Measurements from ENCODE around the gene EPB41L4A.
A peak's percentile ranks its signal among the peaks of the same experiment; 100 is the strongest.
"Not testable (repeated sequence)": the region's sequence is repeated elsewhere in the genome, so short reads cannot be mapped to it uniquely, and the experiment has no call there.

EPB41L4A gene

DNA sequence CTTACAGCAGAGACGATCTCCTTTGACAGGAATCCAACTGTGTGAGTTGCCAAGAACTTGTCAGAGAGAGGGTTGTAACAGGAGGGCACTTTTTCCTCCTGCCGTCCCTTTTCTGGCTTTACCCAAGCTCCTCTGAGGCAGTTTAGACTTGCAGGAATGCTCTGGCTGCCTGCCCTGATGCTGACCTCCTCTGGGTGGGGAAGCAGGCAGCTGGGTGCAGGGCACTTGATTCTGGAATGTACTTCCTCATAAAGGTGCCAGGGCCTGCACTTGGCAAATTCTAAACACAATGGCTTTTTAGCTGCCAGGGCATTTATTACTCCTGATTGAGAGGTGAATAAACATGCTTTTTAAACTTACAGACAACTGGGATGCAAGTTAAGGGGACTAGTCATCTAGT, 190.4 kb downstream of the EPB41L4A start:
- H3K9ac ChIP-seq (ENCODE audit: low read length), result peak overlapping the region; percentile 15
- peak; percentile 4 for DNase-seq
- peaks cover 6% of the 10 kb centered on the region for H3K4me1 ChIP-seq (ENCODE audit: control insufficient read depth, insufficient read depth, low read depth, low read length)
- no peaks in the 10 kb centered on the region for H3K79me1 ChIP-seq (replicated peaks; ENCODE audit: low read length, poor library complexity, severe bottlenecking)
- H4K91ac ChIP-seq (ENCODE audit: low read length), result no peak overlapping the region
- no peak overlapping the region for H3K18ac ChIP-seq (ENCODE audit: low read depth in 1 of 2, low read length in 2 of 2)
- H3K27ac ChIP-seq (ENCODE audit: low read length, poor library complexity, severe bottlenecking), result peak overlapping the region; percentile 46
- no peak overlapping the region for H4K8ac ChIP-seq (ENCODE audit: low read length)
- H3K23ac ChIP-seq (ENCODE audit: low read length in 2 of 2), result no peak overlapping the region
- 100% methylated on average over 1 of the region's 2 CpGs for whole genome bisulfite sequencing
- no peak overlapping the region for H2BK5ac ChIP-seq (ENCODE audit: low read depth, low read length, poor library complexity, severe bottlenecking)
- H2AK5ac ChIP-seq (ENCODE audit: low read length, severe bottlenecking), result no peak overlapping the region
- no peaks in the 10 kb centered on the region for H3K27me3 ChIP-seq (ENCODE audit: control insufficient read depth in 1 of 2, insufficient read depth in 1 of 2, low read length in 2 of 2)
- no peak overlapping the region for H3K4me3 ChIP-seq (ENCODE audit: insufficient read depth in 1 of 2, low read depth in 1 of 2, low read length in 2 of 2)
- no peaks in the 10 kb centered on the region for H3K9me3 ChIP-seq (ENCODE audit: control insufficient read depth, low read length)
- H2BK120ac ChIP-seq (ENCODE audit: low read depth, low read length), result no peak overlapping the region
- H3K14ac ChIP-seq (ENCODE audit: low read length in 2 of 2), result no peak overlapping the region
- H2BK12ac ChIP-seq (ENCODE audit: low read length in 2 of 2), result no peak overlapping the region
- H2AFZ ChIP-seq (ENCODE audit: low read depth, low read length), result no peak overlapping the region
- no peak overlapping the region for H3K4me2 ChIP-seq (ENCODE audit: low read length, poor library complexity, severe bottlenecking)
- H3K4ac ChIP-seq (ENCODE audit: low read depth in 1 of 2, low read length in 2 of 2), result no peak overlapping the region
- no peak overlapping the region for H2BK15ac ChIP-seq (ENCODE audit: low read depth, poor library complexity, severe bottlenecking)
- no peaks in the 10 kb centered on the region for H3K36me3 ChIP-seq (ENCODE audit: control insufficient read depth in 1 of 2, insufficient read depth in 2 of 2, low read depth in 1 of 2, low read length in 2 of 2)

DNA sequence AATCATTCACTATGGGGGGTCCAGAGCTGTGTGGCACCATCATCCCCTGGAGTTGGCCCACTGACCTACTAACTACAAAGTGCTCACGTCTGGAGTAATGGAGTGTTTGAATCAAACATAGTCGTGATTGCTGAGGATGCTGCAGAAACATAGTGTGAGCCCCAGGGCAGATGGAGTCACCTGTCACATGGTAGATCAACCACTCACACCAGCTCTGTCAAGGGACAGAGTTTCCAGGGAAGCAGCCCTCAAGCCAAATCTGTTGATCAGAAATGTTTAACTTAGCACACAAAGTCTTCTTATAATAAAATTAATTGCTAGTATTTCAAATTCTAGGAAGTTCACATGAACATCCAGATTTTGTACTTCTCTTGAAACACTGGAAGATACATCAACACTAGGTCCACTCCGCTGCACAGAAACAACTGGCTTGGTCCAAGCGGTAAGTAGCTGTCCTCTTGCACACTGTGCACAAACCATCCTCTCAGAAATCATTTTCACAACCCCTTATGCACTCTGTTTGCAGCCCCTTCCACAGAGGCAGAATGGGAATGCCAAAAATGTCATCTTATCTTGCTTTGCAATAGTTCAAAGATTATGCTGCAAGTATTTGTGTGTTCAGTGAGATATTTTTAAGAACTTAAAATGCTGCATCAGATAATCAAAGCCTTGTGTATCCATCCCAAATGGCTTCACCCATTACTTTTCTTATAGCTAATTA, 191.0 kb downstream of the EPB41L4A start:
- peaks cover 6% of the 10 kb centered on the region for H3K4me1 ChIP-seq (ENCODE audit: control insufficient read depth, insufficient read depth, low read depth, low read length)

DNA sequence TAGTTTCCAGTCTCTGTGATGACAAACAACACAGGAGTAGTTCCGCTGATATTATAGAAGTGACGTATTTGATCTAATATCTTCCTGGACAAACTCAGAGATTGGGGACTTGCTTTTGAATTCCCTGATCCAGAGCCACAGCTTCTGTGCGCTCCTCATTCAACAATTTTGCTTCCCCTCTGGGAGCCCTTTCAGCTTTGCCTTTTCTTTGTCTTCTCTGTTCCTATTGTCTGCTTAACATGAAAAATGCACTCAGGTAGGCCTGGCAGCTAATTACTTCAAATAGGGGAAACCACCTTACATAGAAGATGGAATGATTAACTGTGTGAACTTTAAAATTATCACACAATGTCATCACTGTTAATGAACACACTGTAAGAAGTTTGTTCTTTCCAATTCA, 192.9 kb downstream of the EPB41L4A start:
- Histone ChIP-seq H2AK5ac (ENCODE audit: low read length, severe bottlenecking) (no peak overlapping the region), H3K4me1 (ENCODE audit: control insufficient read depth, insufficient read depth, low read depth, low read length) (peaks cover 10% of the 10 kb centered on the region), H3K9ac (ENCODE audit: low read length) (no peak overlapping the region), H3K4me3 (ENCODE audit: insufficient read depth in 1 of 2, low read depth in 1 of 2, low read length in 2 of 2) (no peak overlapping the region), H2BK5ac (ENCODE audit: low read depth, low read length, poor library complexity, severe bottlenecking) (no peak overlapping the region), H3K14ac (ENCODE audit: low read length in 2 of 2) (no peak overlapping the region), H3K79me1 (replicated peaks; ENCODE audit: low read length, poor library complexity, severe bottlenecking) (no peaks in the 10 kb centered on the region), H3K27ac (ENCODE audit: low read length, poor library complexity, severe bottlenecking) (no peak overlapping the region), H2BK12ac (ENCODE audit: low read length in 2 of 2) (no peak overlapping the region), H3K18ac (ENCODE audit: low read depth in 1 of 2, low read length in 2 of 2) (no peak overlapping the region), H3K23ac (ENCODE audit: low read length in 2 of 2) (no peak overlapping the region), H4K91ac (ENCODE audit: low read length) (no peak overlapping the region), H3K36me3 (ENCODE audit: control insufficient read depth in 1 of 2, insufficient read depth in 2 of 2, low read depth in 1 of 2, low read length in 2 of 2) (no peaks in the 10 kb centered on the region), H3K27me3 (ENCODE audit: control insufficient read depth in 1 of 2, insufficient read depth in 1 of 2, low read length in 2 of 2) (no peaks in the 10 kb centered on the region), H3K9me3 (ENCODE audit: control insufficient read depth, low read length) (no peaks in the 10 kb centered on the region), H2BK15ac (ENCODE audit: low read depth, poor library complexity, severe bottlenecking) (no peak overlapping the region), H2BK120ac (ENCODE audit: low read depth, low read length) (no peak overlapping the region), H4K8ac (ENCODE audit: low read length) (no peak overlapping the region), H3K4ac (ENCODE audit: low read depth in 1 of 2, low read length in 2 of 2) (no peak overlapping the region), H3K4me2 (ENCODE audit: low read length, poor library complexity, severe bottlenecking) (no peak overlapping the region), H2AFZ (ENCODE audit: low read depth, low read length) (no peak overlapping the region)
- no peak for DNase-seq
- 97% methylated on average over 3 of the region's 3 CpGs for WGBS

More for the DNA sequence above, 191.0 kb downstream of the EPB41L4A start:
- Histone ChIP-seq H3K14ac (ENCODE audit: low read length in 2 of 2) (no peak overlapping the region), H2BK15ac (ENCODE audit: low read depth, poor library complexity, severe bottlenecking) (no peak overlapping the region), H3K23ac (ENCODE audit: low read length in 2 of 2) (no peak overlapping the region), H4K91ac (ENCODE audit: low read length) (no peak overlapping the region), H2BK120ac (ENCODE audit: low read depth, low read length) (no peak overlapping the region), H2AFZ (ENCODE audit: low read depth, low read length) (no peak overlapping the region), H3K27ac (ENCODE audit: low read length, poor library complexity, severe bottlenecking) (peak overlapping the region; percentile 46), H3K36me3 (ENCODE audit: control insufficient read depth in 1 of 2, insufficient read depth in 2 of 2, low read depth in 1 of 2, low read length in 2 of 2) (no peaks in the 10 kb centered on the region), H2BK5ac (ENCODE audit: low read depth, low read length, poor library complexity, severe bottlenecking) (no peak overlapping the region), H3K79me1 (replicated peaks; ENCODE audit: low read length, poor library complexity, severe bottlenecking) (no peaks in the 10 kb centered on the region), H3K27me3 (ENCODE audit: control insufficient read depth in 1 of 2, insufficient read depth in 1 of 2, low read length in 2 of 2) (no peaks in the 10 kb centered on the region), H3K4me2 (ENCODE audit: low read length, poor library complexity, severe bottlenecking) (no peak overlapping the region), H2AK5ac (ENCODE audit: low read length, severe bottlenecking) (peak overlapping the region; percentile 57), H3K9me3 (ENCODE audit: control insufficient read depth, low read length) (no peaks in the 10 kb centered on the region), H3K4me3 (ENCODE audit: insufficient read depth in 1 of 2, low read depth in 1 of 2, low read length in 2 of 2) (no peak overlapping the region), H2BK12ac (ENCODE audit: low read length in 2 of 2) (no peak overlapping the region), H3K18ac (ENCODE audit: low read depth in 1 of 2, low read length in 2 of 2) (no peak overlapping the region), H4K8ac (ENCODE audit: low read length) (no peak overlapping the region), H3K4ac (ENCODE audit: low read depth in 1 of 2, low read length in 2 of 2) (no peak overlapping the region), H3K9ac (ENCODE audit: low read length) (peak overlapping the region; percentile 15)
- DNase-seq, result no peak
- 95% methylated on average over 4 of the region's 4 CpGs for WGBS

DNA sequence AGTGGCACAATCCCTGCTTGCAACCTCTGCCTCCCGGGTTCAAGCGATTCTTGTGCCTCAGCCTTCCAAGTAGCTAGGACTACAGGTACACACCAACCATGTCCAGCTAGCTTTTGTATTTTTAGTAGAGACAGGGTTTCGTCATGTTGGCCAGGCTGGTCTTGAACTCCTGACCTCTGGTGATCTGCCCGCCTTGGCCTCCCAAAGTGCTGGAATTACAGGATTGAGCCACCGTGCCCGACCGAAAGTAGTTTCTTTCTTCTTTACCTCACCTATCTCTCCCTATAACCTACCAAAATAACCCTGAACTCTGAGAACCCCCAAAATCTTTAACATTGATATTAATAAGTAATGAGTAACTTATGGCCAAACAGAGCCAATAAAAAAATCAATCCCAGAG, 196.1 kb downstream of the EPB41L4A start:
- H4K8ac ChIP-seq (ENCODE audit: low read length); H3K9ac ChIP-seq (ENCODE audit: low read length); H2AK5ac ChIP-seq (ENCODE audit: low read length, severe bottlenecking); H3K4me1 ChIP-seq (ENCODE audit: control insufficient read depth, insufficient read depth, low read depth, low read length); H3K4me3 ChIP-seq (ENCODE audit: insufficient read depth in 1 of 2, low read depth in 1 of 2, low read length in 2 of 2); H3K18ac ChIP-seq (ENCODE audit: low read depth in 1 of 2, low read length in 2 of 2); H3K9me3 ChIP-seq (ENCODE audit: control insufficient read depth, low read length); H3K27ac ChIP-seq (ENCODE audit: low read length, poor library complexity, severe bottlenecking); H3K27me3 ChIP-seq (ENCODE audit: control insufficient read depth in 1 of 2, insufficient read depth in 1 of 2, low read length in 2 of 2); H2BK5ac ChIP-seq (ENCODE audit: low read depth, low read length, poor library complexity, severe bottlenecking); DNase-seq; H3K36me3 ChIP-seq (ENCODE audit: control insufficient read depth in 1 of 2, insufficient read depth in 2 of 2, low read depth in 1 of 2, low read length in 2 of 2); H2BK12ac ChIP-seq (ENCODE audit: low read length in 2 of 2); H3K79me1 ChIP-seq (replicated peaks; ENCODE audit: low read length, poor library complexity, severe bottlenecking); H4K91ac ChIP-seq (ENCODE audit: low read length); H2BK15ac ChIP-seq (ENCODE audit: low read depth, poor library complexity, severe bottlenecking); H3K4me2 ChIP-seq (ENCODE audit: low read length, poor library complexity, severe bottlenecking); H2AFZ ChIP-seq (ENCODE audit: low read depth, low read length); H3K4ac ChIP-seq (ENCODE audit: low read depth in 1 of 2, low read length in 2 of 2); H2BK120ac ChIP-seq (ENCODE audit: low read depth, low read length); H3K23ac ChIP-seq (ENCODE audit: low read length in 2 of 2); H3K14ac ChIP-seq (ENCODE audit: low read length in 2 of 2): not testable (repeated sequence)
- 94% methylated on average over 4 of the region's 7 CpGs for WGBS

All from mesenchymal stem cell (in vitro differentiated cells and primary cell).